GM18499 (cell line): ENCODE data around the gene BTK.

Experiments used
- ATAC-seq: cut with Tn5 transposase; IDR thresholded peaks from one replicate; pipeline ENCODE4 v1.9.1; 2021; ENCODE audit warnings: moderate number of reproducible peaks; ENCODE audit not compliant: insufficient read depth, unreplicated experiment

The BTK gene

DNA sequence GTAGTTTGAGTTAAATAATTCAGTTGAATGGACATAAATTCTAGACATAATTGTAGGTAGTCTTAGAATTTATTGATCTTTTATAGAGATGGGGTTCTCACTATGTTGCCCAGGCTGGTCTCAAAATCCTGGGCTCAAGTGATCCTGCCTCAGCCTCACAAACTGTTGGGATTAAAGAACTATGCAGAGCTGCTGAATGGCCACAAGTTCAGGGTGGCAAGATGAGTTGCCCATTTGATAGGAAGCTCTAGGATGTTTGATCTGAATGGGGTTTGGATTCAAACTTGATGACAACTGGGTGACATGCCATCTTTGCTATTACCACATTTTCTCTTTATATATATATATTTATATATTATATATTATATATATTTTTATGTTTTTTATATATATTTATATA, 8.4 kb upstream of the BTK start:
- ATAC-seq = no peak

DNA sequence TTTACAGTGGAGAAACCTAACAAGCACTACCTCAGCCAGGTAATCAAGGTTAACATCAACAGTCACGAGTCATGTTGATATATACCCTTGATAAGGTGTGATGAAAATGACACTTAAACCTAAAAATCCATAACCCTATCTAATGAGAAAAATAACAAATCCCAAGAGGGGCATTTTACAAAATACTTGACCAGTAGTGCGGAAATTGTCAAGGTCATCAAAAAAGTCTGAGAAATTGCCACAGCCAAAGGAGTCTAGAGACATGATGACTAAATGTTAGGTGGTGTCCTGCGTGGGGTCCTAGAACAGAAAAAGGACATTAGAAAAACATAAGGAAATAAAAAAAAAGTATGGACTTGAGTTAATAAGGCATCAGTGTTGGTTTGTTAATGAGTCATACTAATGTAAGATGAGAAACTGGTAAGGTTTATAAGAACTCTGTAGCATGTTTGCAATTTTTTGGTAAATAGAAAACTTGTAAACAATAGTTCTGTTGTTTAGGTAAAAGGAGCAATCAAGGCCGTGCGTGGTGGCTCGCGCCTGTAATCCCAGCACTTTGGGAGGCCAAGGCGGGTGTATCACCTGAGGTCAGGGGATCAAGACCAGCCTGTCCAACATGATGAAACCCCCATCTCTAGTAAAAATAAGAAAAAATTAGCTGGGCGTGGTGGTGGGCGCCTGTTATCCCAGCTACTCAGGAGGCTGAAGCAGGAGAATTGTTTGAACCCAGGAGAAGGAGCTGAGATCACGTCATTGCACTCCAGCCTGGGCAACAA, 7.7 kb upstream of the BTK start:
- no peak for ATAC-seq

DNA sequence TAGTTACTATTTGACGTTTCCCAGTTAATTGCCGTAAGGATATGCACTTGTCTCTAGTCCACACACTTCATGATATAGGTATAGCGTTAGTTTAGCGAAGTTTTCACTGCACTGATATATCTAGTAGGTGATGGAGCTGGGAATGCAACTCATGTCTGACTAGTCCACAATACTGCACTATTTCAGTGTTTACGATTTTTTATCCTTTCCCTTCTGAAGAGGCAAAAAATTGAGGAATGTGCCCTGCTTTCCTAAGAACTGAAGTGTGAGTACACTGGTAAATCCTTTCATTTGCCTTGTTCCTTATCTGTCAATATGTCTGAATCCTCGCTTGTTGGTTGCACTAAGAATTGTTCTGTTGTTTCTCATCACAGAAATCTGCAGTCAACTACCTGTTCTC, 5.8 kb upstream of the BTK start:
- no peak for ATAC-seq

DNA sequence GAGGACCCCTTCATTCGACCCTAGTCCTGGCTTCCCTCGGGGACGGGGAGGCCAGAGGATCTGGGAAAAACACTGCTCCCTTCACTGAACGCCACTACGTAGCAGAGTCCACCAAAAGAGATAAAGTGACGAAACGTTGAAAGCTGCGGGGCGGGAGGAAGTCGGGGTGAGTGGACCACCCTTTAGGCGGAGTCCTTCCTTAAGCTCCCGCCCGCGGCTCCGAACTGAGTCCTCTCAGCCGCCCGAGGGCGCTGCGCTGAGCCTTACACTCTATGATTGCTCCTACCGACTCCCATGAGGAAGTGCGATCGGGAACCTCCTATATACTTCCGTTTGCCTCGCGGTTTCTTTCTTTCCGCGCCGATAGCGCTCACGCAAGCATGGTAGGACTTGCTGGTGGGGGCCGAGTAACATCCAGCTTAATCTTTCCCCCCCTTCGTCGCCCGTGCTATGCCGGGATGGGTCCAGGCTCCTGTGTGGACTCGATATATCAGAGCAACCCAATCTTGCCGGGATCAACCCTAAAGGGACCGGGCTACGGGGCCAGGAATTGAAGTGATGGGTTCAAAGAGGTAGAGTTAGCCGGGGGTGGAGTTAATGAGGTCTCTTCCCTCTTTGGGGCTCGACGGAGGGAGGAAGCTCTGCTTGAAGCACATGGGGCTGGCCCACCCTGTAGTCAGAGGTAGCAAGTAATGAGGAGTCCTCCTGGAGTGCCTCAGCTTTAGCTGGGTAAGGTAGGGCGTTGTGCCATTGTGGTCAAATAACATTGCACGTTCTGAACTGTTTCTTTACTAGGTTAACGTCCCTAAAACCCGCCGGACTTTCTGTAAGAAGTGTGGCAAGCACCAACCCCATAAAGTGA, 4.9 kb upstream of the BTK start, which contains the start of gene RPL36A:
Gene RPL36A (plus strand): TSS at position 348 of the 862 bp plus-strand sequence. CDS start 33 bp downstream, at position 381.
- peak; percentile 53 for ATAC-seq

DNA sequence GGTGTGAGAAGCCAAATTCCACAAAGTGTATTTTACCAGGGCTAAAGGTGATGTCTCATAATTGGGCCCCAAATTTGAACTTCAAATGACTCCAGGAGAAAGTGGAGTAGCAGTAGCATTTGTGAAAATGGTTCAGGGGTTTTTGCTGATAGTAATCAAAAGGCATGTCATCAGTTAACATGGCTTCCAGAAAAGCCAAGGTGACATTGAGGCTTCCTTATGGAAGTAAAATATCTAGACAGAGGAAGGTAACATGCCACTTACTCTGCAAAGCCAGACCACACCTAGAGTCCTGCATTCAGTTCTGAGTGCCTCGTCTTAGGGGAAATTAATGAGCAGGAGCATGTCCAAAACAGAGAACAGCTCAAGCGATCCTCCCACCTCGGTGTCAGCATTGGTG, 2.6 kb upstream of the BTK start:
- ATAC-seq = no peak

DNA sequence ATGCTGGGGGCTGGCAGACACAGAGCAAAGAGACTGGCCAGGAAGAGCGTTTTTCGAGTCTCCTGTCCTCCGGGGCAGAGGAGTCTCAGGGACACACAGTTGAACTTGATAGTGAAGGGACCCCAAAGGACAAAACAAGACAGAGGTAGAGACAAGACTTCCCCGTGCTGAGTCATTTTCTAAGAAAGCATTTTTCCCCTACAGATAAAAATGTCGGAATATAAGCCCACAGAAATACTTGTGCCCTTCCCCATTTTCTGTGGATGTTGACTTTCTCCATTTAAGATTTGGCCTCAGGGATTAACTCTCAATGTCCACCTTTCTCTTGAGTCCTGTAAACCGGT, 523 bp upstream of the BTK start:
- ATAC-seq = no peak

DNA sequence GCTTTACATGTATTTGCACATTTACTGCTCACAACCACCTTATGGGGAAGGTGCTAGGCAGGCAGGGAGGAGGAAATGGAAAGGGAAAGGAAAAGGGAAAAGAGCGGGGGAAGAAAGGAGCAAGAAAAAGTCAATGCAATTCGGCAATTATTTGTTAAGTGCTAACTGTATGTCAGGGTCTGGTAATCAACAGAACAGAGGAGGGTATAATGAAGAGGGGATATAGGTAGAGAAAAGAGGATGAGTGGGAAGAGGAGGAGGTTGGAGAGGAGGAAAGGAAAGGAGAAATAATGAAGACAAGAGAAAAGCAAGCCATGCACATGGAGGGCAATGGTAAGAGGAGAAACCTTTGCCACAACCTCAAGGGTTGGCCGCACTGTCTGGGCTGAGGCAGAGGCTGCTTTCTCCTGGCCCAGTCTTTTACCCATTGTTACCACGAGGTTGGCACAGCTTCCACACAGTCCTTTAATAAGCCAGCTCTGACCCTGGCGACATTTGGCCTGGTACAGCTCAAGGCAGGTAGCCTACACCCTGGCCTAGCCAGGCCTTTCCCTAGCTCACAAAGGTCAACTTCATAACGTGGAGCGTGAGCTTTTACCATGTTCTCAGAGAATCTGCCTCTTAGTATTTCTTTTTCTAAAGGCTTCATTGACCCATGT, 836 bp downstream of the BTK start:
- no peak for ATAC-seq

DNA sequence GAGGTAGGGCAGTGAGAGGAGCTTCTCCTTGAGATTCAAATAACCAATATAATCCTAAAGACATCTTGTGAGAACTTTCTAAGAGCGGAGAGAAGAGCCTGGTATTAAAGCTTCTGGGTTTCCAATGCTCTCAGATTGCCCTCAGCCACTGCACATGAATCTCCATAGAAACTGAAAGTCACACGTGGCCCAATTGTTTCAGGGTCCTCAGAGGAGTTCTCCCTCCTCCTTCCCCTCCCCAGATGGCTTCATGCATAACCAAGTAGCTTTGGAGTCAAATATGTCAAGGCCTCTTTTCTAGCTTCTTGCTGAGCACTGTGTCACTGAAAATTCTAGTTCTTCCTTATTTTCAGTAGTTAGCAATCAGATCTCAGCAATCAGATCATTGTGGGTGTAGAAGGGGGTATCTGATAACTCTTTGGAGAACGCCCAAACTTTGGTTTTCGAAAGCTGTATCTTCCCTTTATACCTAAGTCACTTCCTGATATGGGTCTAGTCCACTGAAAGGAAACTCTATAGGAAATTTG, 2.2 kb downstream of the BTK start:
- peak; percentile 67 for ATAC-seq

DNA sequence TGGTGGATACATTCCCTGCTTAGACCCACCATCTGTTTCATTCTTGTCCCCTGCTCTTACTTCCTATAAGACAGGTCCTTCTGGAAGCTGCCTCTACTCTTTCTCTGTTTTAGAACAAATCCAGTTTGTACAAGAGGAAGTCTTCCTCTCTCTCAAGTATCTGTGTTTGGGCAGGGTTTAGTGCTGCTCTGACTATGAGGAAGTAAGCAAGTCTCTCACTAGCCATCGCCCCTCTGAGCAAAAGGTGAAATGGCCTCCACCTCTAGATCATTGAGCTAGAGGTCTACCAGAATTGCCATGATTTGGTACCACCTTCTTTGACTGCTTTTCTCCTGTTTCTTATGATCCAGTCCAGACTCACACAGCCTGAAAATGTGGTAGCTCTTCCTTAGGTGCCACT, 8.4 kb downstream of the BTK start:
- ATAC-seq = no peak

DNA sequence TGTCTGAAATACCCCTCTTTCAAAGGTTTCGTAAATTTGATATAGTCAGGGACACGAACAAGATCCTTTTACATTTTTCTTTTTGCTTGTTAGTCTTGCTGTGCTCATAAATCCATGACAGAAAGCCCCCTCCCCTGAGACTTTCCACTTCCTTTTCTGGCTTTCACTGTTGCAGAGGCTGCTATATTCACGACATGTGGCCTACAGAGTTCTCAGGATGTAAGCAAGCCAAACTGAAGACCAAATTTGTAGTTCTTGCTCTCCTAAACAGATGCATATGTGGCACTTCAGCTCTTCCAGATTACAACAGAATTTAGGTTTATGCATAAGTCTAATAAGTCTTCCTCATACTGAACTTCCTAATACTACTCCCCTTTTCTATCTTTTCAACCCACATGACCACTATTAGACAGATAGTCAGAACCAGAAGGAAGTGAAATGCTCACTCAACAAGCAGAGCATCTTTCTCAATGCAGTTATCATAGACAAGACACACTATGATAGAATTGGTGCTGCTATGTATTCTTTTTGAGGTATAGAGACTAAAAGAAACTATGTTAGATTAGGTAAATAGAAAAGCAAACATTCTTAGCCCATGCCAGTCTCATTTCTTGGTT, 15.0 kb downstream of the BTK start:
- peak; percentile 85 for ATAC-seq

DNA sequence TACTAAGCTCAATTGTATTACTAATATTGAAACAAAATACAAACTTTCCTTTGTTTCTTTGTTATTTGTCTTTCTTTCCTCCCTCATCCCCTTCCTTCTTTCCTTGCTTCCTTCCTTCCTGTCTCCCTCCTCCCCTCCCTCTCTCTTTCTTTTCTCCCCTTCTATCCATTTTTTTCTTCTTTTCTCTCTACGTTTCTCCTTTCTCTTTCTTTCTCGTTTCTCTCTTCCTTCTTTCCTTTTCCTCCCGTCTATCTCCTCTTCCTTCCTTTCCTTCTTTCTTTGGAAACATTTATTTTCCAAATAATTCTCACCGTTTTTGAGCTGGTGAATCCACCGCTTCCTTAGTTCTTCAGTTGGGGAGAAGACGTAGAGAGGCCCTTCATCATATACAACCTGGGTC, 16.3 kb downstream of the BTK start:
- ATAC-seq = no peak

DNA sequence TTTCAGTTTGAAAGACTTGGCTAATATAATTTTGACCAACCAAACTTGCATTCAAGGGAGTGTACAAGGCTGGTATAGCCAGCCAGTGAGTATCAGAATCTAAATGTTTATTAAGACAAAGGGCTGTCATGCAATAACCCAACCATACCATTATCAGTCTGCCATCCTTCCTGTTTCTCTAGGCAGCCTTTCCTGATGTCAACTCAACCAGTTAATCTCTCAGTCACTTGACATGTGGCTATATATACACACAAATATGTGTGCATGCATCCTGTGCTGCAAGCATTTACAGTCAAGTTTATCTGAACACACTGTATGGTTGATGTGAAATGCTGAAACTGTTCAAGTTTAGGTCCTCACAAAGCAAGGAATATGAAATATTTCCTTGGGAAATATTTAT, 17.2 kb downstream of the BTK start:
- ATAC-seq = no peak

DNA sequence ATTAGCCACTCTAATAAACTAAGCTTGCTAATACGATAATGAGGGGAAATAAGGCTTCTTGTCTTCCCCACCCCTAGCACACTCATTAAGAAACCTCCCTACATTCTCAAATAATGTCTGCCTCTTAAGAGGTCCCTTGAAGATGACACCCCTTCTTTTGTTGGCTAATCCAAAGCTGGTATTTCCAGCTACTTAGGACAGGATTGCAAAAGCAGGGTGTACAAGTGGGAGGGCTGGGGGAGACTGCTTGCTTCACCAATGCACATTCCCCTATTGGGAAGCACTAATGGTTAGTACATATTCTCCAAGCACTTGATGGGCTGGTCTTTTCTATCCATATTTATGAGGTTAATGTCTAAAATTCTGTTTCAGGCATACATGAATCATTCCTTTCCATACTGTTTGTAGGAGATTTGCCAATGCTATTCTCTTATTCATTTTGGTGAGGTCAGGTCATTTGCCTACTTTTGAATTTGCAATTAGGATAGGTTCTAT, 20.6 kb downstream of the BTK start:
- ATAC-seq = no peak

DNA sequence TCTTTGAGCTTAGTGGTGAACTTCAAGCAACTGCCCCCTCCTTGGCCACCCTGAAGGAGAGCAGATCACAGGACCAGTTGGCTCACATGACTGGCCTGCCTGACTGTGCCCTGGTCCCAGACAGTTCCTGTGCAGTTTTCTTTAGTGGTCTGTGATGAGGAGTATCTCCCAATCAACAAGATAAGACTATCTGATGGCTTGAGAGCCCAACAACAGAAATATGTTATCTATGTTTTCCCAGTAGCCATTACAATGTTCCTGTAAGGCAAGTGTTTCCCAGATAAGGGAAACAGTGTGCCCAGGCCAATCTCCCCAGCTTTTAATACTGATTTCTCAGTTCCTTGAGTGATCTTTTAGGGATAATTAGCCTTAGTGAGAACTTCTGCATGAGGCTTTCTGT, 23.2 kb downstream of the BTK start:
- ATAC-seq = no peak

DNA sequence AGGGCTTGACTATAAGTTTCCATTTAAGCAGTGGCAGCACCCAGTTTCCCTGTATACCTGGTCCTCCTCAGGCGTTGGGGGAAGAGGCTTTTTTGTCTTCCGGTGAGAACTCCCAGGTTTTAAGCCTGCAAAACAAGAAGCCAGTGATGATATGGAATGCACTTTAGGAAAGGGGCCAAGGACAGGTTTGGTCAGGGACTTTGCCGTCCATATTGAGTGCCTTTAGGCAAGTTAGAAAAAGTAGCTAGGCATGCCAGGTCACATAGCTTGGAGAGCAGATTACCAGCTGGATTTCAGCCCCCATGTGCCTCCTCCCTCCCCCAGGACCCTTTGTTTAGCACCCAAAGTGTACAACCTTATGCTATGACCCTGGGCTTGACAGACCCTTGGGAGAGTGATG, 23.9 kb downstream of the BTK start:
- ATAC-seq = no peak

DNA sequence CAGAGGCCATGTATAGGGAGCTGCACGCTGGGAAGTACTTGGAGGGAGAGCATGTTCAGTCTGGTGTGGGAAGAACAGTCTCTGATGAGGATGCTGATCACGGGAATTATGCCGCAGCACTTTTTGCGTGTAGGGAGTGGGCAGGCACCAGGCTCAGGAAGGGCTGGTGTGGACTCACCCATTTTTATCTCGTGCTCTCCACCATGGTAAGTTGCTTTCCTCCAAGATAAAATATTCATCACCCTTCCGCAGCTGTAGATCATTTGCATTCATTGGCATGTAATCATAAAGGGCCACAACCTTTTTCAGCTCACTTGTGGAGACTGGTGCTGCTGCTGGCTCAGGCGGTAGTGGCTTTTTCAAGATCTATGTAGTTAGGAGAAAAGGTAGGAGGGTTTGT, 25.6 kb downstream of the BTK start:
- ATAC-seq = no peak

DNA sequence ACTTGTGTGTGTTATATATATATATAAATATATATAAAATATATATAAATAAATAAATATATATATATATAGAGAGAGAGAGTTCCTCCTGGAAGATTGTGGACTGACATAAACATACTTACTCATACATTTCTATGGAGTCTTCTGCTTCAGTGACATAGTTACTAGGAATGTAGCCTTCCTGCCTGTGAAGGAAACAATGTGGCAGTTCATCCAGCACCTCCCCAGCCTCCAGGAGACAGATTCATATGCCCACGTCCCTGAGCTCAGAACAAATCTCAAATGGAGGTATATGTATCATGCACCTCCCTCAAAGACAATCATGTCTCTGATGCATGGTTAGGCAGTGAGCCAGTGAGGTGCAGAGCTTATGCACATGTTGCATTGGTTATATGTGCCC, 26.0 kb downstream of the BTK start:
- ATAC-seq = no peak

DNA sequence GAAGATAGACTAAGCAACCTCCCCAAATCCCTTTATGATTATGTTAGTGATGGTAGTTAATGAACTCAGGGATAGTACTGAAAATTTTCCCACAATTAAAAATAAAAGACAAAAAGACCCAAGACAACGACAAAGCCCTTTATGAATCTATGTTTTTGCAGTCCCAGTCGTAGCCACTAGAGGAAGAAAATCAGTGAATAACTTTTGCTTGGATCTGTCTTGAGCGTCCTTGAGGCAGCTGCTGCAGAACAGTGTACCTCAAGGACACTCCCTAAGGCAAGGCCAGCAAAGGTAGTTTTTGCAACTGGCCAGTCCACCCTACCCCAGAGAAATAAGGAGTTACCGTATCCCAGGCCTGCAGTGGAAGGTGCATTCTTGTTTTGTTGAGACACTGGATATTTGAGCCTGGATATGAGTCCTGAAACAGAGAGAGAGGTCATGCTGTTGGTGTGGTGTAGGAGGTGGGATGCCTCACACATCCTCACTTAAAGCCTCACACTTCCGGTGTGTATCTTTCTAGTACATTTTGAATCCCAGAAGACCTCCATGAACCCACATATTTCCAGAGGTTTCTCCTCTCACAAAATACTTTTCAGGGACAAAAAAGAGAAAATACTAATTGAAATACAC, 28.7 kb downstream of the BTK start:
- ATAC-seq = no peak

DNA sequence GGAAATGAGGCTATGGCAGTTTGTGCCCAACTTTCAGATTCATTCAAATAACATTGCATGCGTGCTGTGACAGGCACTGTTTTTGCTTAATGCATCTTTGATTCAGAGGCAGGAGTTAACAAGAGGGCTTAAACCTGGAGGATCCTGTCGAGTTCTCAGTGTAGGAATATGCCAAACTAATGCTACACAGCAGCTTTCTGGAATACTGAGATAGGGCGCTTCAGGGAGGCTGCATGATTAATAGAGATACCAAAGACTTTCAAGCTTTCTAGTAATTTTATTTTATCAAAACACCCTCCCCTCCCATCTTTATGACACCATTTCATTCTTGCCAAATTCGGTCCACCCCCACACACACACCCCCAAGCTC, 36.8 kb downstream of the BTK start:
- no peak for ATAC-seq
